AG10803 (cell line): ENCODE data around the gene RBFOX1.
"Not testable (repeated sequence)": the region's sequence is repeated elsewhere in the genome, so short reads cannot be mapped to it uniquely, and the experiment has no call there.

ENCODE experiments used
- DNase-seq: peaks from one replicate; pipeline ENCODE4 v3.0.0; 2010; ENCODE audit warnings: low read depth
- H3K4me3 ChIP-seq: 2 replicates; pipeline ENCODE4 v1.5.1; 2011; ENCODE audit warnings: mild to moderate bottlenecking, low read length, control low read depth
- CTCF ChIP-seq: conservative IDR thresholded peaks from 2 replicates; pipeline ENCODE4 v1.5.1; 2011; ENCODE audit warnings: mild to moderate bottlenecking, low read length, control low read depth, inconsistent platforms

The RBFOX1 gene

GRCh38 chr16:7482596-7483290, 150.1 kb downstream of the RBFOX1 start:
- TF ChIP-seq CTCF = no peak
- no peak for DNase-seq
- H3K4me3 ChIP-seq = no peak overlapping the region

GRCh38 chr16:7487574-7488323, 155.1 kb downstream of the RBFOX1 start:
- H3K4me3 ChIP-seq = no peak overlapping the region
- no peak for TF ChIP-seq CTCF
- no peak for DNase-seq

GRCh38 chr16:7492122-7492521, 159.5 kb downstream of the RBFOX1 start:
- DNase-seq = no peak
- H3K4me3 ChIP-seq = no peak overlapping the region
- TF ChIP-seq CTCF = no peak

- TF ChIP-seq CTCF = no peak
- DNase-seq = no peak
- H3K4me3 ChIP-seq = no peak overlapping the region
Measured at GRCh38 chr16:7493133-7493532, 160.5 kb downstream of the RBFOX1 start.

GRCh38 chr16:7497691-7498090, 165.0 kb downstream of the RBFOX1 start:
- DNase-seq = no peak
- no peak overlapping the region for H3K4me3 ChIP-seq
- no peak for TF ChIP-seq CTCF

GRCh38 chr16:7501868-7502267, 169.2 kb downstream of the RBFOX1 start:
- no peak for TF ChIP-seq CTCF
- H3K4me3 ChIP-seq = no peak overlapping the region
- no peak for DNase-seq

- not testable (repeated sequence) for H3K4me3 ChIP-seq, DNase-seq
Measured at GRCh38 chr16:7502591-7503157, 170.0 kb downstream of the RBFOX1 start.
